Fibroblast of skin of left biceps (primary cell): ENCODE results near the gene RPL22.

Experiments used
- DNase-seq, 2 experiments: peaks; one replicate each; pipeline ENCODE4 v3.0.0-alpha.2; 2013; ENCODE audit warnings: low read depth in 2 of 2

RPL22 gene

GRCh38 chr1:6175411-6175828 lies 24.0 kb downstream of the RPL22 start:
- DNase-seq = no peak

- no peak for DNase-seq
These were observed 24.6 kb downstream of the RPL22 start for GRCh38 chr1:6174621-6175410.

GRCh38 chr1:6172549-6172948 lies 26.8 kb downstream of the RPL22 start:
- DNase-seq = no peak

- no peak for DNase-seq
These were observed 27.8 kb downstream of the RPL22 start for GRCh38 chr1:6171548-6172124.

- DNase-seq = no peak
These were observed 28.6 kb downstream of the RPL22 start for GRCh38 chr1:6170742-6171201.

- DNase-seq = no peak
These were observed 29.2 kb downstream of the RPL22 start for GRCh38 chr1:6170116-6170741.

GRCh38 chr1:6168947-6169586 lies 30.3 kb downstream of the RPL22 start:
- no peak for DNase-seq

GRCh38 chr1:6167391-6168303 lies 31.7 kb downstream of the RPL22 start:
- DNase-seq = no peak

- no peak for DNase-seq
These were observed 32.6 kb downstream of the RPL22 start for GRCh38 chr1:6166655-6167390.

- DNase-seq = no peak
These were observed 33.2 kb downstream of the RPL22 start for GRCh38 chr1:6166221-6166620.

GRCh38 chr1:6165441-6165985 lies 33.9 kb downstream of the RPL22 start:
- no peak for DNase-seq

GRCh38 chr1:6165027-6165426 lies 34.4 kb downstream of the RPL22 start:
- DNase-seq = no peak

- no peak for DNase-seq
These were observed 35.3 kb downstream of the RPL22 start for GRCh38 chr1:6163973-6164617.

GRCh38 chr1:6163191-6163972 lies 36.0 kb downstream of the RPL22 start:
- no peak for DNase-seq

- DNase-seq = no peak
These were observed 36.6 kb downstream of the RPL22 start for GRCh38 chr1:6162773-6163172.

- DNase-seq = no peak
These were observed 37.1 kb downstream of the RPL22 start for GRCh38 chr1:6162341-6162740.

GRCh38 chr1:6158181-6158580 lies 41.2 kb downstream of the RPL22 start:
- DNase-seq = no peak

- DNase-seq = no peak
These were observed 41.7 kb downstream of the RPL22 start for GRCh38 chr1:6157528-6158174.

- no peak for DNase-seq
These were observed 42.3 kb downstream of the RPL22 start for GRCh38 chr1:6157132-6157527.
